ENCODE results near the gene OR13A1.
A peak's percentile ranks its signal among the peaks of the same experiment; 100 is the strongest.
"Not testable (repeated sequence)": the region's sequence is repeated elsewhere in the genome, so short reads cannot be mapped to it uniquely, and the experiment has no call there.

OR13A1 gene

DNA sequence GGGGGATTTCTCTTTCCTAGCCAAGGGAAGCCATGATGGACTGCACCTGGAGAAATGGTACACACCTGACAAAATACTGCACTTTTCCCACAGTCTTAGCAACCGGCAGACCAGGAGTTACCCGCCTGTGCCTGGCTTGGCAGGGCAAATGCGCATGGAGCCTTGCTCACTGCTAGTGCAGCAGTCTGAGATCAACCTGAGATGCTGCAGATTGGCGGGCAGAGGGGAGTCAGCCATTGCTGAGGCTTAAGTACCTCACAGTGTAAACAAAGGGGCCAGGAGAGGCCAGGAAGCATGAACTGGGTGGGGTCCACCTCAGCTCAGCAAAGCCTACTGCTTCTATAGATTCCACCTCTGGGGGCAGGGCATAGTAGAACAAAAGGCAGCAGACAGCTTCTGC lies 49.4 kb downstream of the OR13A1 start:
- Histone ChIP-seq H2BK15ac (ENCODE audit: low read length) (no peak overlapping the region), H3K79me1 (ENCODE audit: low read depth, low read length) (no peaks in the 10 kb centered on the region), H2BK5ac (ENCODE audit: low read length) (no peak overlapping the region), H2BK120ac (ENCODE audit: low read depth, low read length) (no peak overlapping the region), H3K18ac (ENCODE audit: low read length) (no peak overlapping the region), H3K9ac (ENCODE audit: low read depth, low read length, poor library complexity) (no peak overlapping the region), H3K4ac (ENCODE audit: low read length) (no peak overlapping the region), H3K27me3 (ENCODE audit: control insufficient read depth in 3 of 3, insufficient read depth in 3 of 3, low read depth in 1 of 3, low read length in 3 of 3) (no peaks in the 10 kb centered on the region), H3K4me1 (ENCODE audit: control insufficient read depth in 2 of 2, insufficient read depth in 1 of 2, low read depth in 1 of 2, low read length in 2 of 2) (no peaks in the 10 kb centered on the region), H3K4me3 (ENCODE audit: low read length in 2 of 2) (peak overlapping the region in 1 of 2 donors; percentile 34), H2AK5ac (ENCODE audit: low read depth, low read length) (no peak overlapping the region), H4K8ac (ENCODE audit: low read depth, low read length) (no peak overlapping the region), H2AFZ (ENCODE audit: low read length) (no peak overlapping the region), H3K36me3 (replicated peaks in 1 of 2; ENCODE audit: control insufficient read depth in 2 of 2, insufficient read depth in 2 of 2, low read length in 2 of 2) (no peaks in the 10 kb centered on the region), H3K14ac (ENCODE audit: low read length) (no peak overlapping the region), H3K23ac (ENCODE audit: low read depth, low read length, poor library complexity) (no peak overlapping the region), H3K27ac (replicated peaks; ENCODE audit: low read length) (no peak overlapping the region), H3K4me2 (ENCODE audit: insufficient read depth, low read length, poor library complexity, severe bottlenecking) (no peak overlapping the region), H4K91ac (ENCODE audit: low read depth, low read length, poor library complexity) (no peak overlapping the region), H2BK12ac (ENCODE audit: low read length) (no peak overlapping the region), H3K9me3 (replicated peaks in 1 of 2; ENCODE audit: control insufficient read depth in 2 of 2, insufficient read depth in 1 of 2, low read depth in 1 of 2, low read length in 2 of 2) (peaks cover 0 to 8% of the 10 kb centered on the region in 2 donors)
- no peak for DNase-seq (ENCODE audit: low spot score)
- WGBS, 2 donors (ENCODE audit: extremely low coverage in 2 of 2, insufficient read length in 2 of 2, insufficient replicate concordance in 1 of 2): no CpG with 5 or more reads among the region's 4 CpGs

DNA sequence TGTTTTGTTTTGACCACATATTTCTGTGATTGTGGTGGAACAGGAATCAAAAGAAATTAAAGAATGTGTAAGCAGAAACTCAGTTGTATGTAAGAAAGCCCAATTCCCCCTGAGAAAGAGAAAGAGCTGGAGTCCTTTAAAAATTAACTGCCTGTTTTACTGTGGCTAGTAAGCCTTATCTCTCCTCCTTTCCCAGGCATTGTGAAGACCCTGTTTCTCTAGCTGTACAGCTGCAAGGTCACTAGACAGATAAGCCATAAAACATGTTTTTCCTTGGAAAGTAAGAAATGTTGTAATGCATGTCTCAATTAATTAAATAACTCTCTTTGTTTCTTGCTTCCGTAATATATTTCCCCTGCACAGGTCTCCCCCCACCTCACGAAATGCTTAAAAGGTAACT lies 53.5 kb downstream of the OR13A1 start:
- Histone ChIP-seq H2BK120ac (ENCODE audit: low read depth, low read length) (no peak overlapping the region), H2BK15ac (ENCODE audit: low read length) (no peak overlapping the region), H3K4ac (ENCODE audit: low read length) (no peak overlapping the region), H3K27ac (replicated peaks; ENCODE audit: low read length) (no peak overlapping the region), H3K18ac (ENCODE audit: low read length) (no peak overlapping the region), H3K23ac (ENCODE audit: low read depth, low read length, poor library complexity) (no peak overlapping the region), H3K4me3 (ENCODE audit: low read length in 2 of 2) (no peak overlapping the region), H3K9ac (ENCODE audit: low read depth, low read length, poor library complexity) (no peak overlapping the region), H3K4me1 (ENCODE audit: control insufficient read depth in 2 of 2, insufficient read depth in 1 of 2, low read depth in 1 of 2, low read length in 2 of 2) (no peaks in the 10 kb centered on the region), H3K36me3 (replicated peaks in 1 of 2; ENCODE audit: control insufficient read depth in 2 of 2, insufficient read depth in 2 of 2, low read length in 2 of 2) (no peaks in the 10 kb centered on the region), H4K8ac (ENCODE audit: low read depth, low read length) (no peak overlapping the region), H2BK5ac (ENCODE audit: low read length) (no peak overlapping the region), H2AK5ac (ENCODE audit: low read depth, low read length) (no peak overlapping the region), H3K27me3 (ENCODE audit: control insufficient read depth in 3 of 3, insufficient read depth in 3 of 3, low read depth in 1 of 3, low read length in 3 of 3) (no peaks in the 10 kb centered on the region), H2AFZ (ENCODE audit: low read length) (no peak overlapping the region), H3K14ac (ENCODE audit: low read length) (no peak overlapping the region), H3K79me1 (ENCODE audit: low read depth, low read length) (no peaks in the 10 kb centered on the region), H2BK12ac (ENCODE audit: low read length) (no peak overlapping the region), H4K91ac (ENCODE audit: low read depth, low read length, poor library complexity) (no peak overlapping the region), H3K4me2 (ENCODE audit: insufficient read depth, low read length, poor library complexity, severe bottlenecking) (no peak overlapping the region), H3K9me3 (replicated peaks in 1 of 2; ENCODE audit: control insufficient read depth in 2 of 2, insufficient read depth in 1 of 2, low read depth in 1 of 2, low read length in 2 of 2) (peaks cover 0 to 8% of the 10 kb centered on the region in 2 donors)
- WGBS, 2 donors (ENCODE audit: extremely low coverage in 2 of 2, insufficient read length in 2 of 2, insufficient replicate concordance in 1 of 2): no CpG with 5 or more reads among the region's 2 CpGs
- DNase-seq (ENCODE audit: low spot score): no peak

DNA sequence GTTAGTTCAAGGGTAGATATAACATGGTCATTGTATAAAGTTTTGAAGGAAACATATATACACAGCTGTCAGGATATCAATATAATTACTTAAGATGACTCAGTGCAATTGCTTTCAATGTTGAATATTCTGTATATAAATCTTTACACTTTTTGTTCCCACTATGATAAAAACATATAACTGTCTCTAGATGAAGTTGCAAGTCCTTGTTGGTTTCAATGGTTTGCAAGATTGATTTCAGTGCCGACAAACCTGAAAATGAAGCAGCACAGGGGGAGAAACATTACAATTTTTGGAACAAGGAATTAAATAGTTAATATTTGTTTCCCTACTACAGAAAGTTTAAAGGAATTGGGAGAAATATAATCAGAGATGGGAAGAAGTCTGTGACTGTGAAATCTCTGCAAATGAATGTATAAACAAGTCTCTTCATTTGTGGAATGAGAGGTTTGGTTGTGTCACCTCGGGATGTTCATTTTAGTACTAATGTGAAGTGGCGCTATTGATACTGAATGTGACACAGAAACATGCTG lies 54.1 kb downstream of the OR13A1 start:
- no peak for DNase-seq (ENCODE audit: low spot score)
- Histone ChIP-seq H3K18ac (ENCODE audit: low read length) (no peak overlapping the region), H3K27me3 (ENCODE audit: control insufficient read depth in 3 of 3, insufficient read depth in 3 of 3, low read depth in 1 of 3, low read length in 3 of 3) (no peaks in the 10 kb centered on the region), H3K36me3 (replicated peaks in 1 of 2; ENCODE audit: control insufficient read depth in 2 of 2, insufficient read depth in 2 of 2, low read length in 2 of 2) (no peaks in the 10 kb centered on the region), H3K23ac (ENCODE audit: low read depth, low read length, poor library complexity) (no peak overlapping the region), H2BK120ac (ENCODE audit: low read depth, low read length) (no peak overlapping the region), H2AK5ac (ENCODE audit: low read depth, low read length) (no peak overlapping the region), H4K91ac (ENCODE audit: low read depth, low read length, poor library complexity) (no peak overlapping the region), H3K79me1 (ENCODE audit: low read depth, low read length) (no peaks in the 10 kb centered on the region), H3K4me2 (ENCODE audit: insufficient read depth, low read length, poor library complexity, severe bottlenecking) (no peak overlapping the region), H2BK15ac (ENCODE audit: low read length) (no peak overlapping the region), H2BK12ac (ENCODE audit: low read length) (no peak overlapping the region), H3K27ac (replicated peaks; ENCODE audit: low read length) (no peak overlapping the region), H4K8ac (ENCODE audit: low read depth, low read length) (no peak overlapping the region), H3K9me3 (replicated peaks in 1 of 2; ENCODE audit: control insufficient read depth in 2 of 2, insufficient read depth in 1 of 2, low read depth in 1 of 2, low read length in 2 of 2) (peaks cover 0 to 8% of the 10 kb centered on the region in 2 donors), H3K14ac (ENCODE audit: low read length) (no peak overlapping the region), H2AFZ (ENCODE audit: low read length) (no peak overlapping the region), H3K9ac (ENCODE audit: low read depth, low read length, poor library complexity) (no peak overlapping the region), H3K4me1 (ENCODE audit: control insufficient read depth in 2 of 2, insufficient read depth in 1 of 2, low read depth in 1 of 2, low read length in 2 of 2) (no peaks in the 10 kb centered on the region), H2BK5ac (ENCODE audit: low read length) (no peak overlapping the region), H3K4ac (ENCODE audit: low read length) (no peak overlapping the region), H3K4me3 (ENCODE audit: low read length in 2 of 2) (no peak overlapping the region)
- no CpG with 5 or more reads among the region's 3 CpGs for WGBS, 2 donors (ENCODE audit: extremely low coverage in 2 of 2, insufficient read length in 2 of 2, insufficient replicate concordance in 1 of 2)

DNA sequence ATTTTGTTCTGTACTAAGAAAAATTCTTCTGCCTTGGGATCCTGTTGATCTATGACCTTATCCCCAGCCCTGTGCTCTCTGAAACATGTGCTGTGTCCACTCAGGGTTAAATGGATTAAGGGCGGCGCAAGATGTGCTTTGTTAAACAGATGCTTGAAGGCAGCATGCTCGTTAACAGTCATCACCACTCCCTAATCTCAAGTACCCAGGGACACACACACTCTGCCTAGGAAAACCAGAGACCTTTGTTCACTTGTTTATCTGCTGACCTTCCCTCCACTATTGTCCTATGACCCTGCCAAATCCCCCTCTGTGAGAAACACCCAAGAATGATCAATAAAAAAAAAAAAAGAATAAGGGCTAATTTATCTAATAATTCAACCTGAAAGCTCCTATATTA lies 54.8 kb downstream of the OR13A1 start:
- H3K36me3 ChIP-seq (replicated peaks in 1 of 2; ENCODE audit: control insufficient read depth in 2 of 2, insufficient read depth in 2 of 2, low read length in 2 of 2); H3K9me3 ChIP-seq (replicated peaks in 1 of 2; ENCODE audit: control insufficient read depth in 2 of 2, insufficient read depth in 1 of 2, low read depth in 1 of 2, low read length in 2 of 2); H2AK5ac ChIP-seq (ENCODE audit: low read depth, low read length); H3K23ac ChIP-seq (ENCODE audit: low read depth, low read length, poor library complexity); H3K4me1 ChIP-seq (ENCODE audit: control insufficient read depth in 2 of 2, insufficient read depth in 1 of 2, low read depth in 1 of 2, low read length in 2 of 2); H2BK12ac ChIP-seq (ENCODE audit: low read length); H2AFZ ChIP-seq (ENCODE audit: low read length); H3K18ac ChIP-seq (ENCODE audit: low read length); H3K4me3 ChIP-seq (ENCODE audit: low read length in 2 of 2); H3K4me2 ChIP-seq (ENCODE audit: insufficient read depth, low read length, poor library complexity, severe bottlenecking); H3K9ac ChIP-seq (ENCODE audit: low read depth, low read length, poor library complexity); DNase-seq (ENCODE audit: low spot score); H4K8ac ChIP-seq (ENCODE audit: low read depth, low read length); H3K27ac ChIP-seq (replicated peaks; ENCODE audit: low read length); H3K27me3 ChIP-seq (ENCODE audit: control insufficient read depth in 3 of 3, insufficient read depth in 3 of 3, low read depth in 1 of 3, low read length in 3 of 3); H3K14ac ChIP-seq (ENCODE audit: low read length); H2BK120ac ChIP-seq (ENCODE audit: low read depth, low read length); H3K4ac ChIP-seq (ENCODE audit: low read length); H3K79me1 ChIP-seq (ENCODE audit: low read depth, low read length); H2BK5ac ChIP-seq (ENCODE audit: low read length); H4K91ac ChIP-seq (ENCODE audit: low read depth, low read length, poor library complexity); H2BK15ac ChIP-seq (ENCODE audit: low read length): not testable (repeated sequence)
- WGBS, 2 donors (ENCODE audit: extremely low coverage in 2 of 2, insufficient read length in 2 of 2, insufficient replicate concordance in 1 of 2): no CpG with 5 or more reads among the region's 3 CpGs
